HTERT RPE-1 (cell line): Measurements from ENCODE around the gene AHNAK2.
"Not testable (repeated sequence)": the region's sequence is repeated elsewhere in the genome, so short reads cannot be mapped to it uniquely, and the experiment has no call there.

Experiments
- in situ Hi-C: fragments of 300-500 bp; cut with MboI; formaldehyde crosslinking; loops from 4 replicates; pipeline ENCODE4 v1.14.3; 2020; ENCODE audit warnings: low sequenced_read_pairs

AHNAK2 gene

DNA sequence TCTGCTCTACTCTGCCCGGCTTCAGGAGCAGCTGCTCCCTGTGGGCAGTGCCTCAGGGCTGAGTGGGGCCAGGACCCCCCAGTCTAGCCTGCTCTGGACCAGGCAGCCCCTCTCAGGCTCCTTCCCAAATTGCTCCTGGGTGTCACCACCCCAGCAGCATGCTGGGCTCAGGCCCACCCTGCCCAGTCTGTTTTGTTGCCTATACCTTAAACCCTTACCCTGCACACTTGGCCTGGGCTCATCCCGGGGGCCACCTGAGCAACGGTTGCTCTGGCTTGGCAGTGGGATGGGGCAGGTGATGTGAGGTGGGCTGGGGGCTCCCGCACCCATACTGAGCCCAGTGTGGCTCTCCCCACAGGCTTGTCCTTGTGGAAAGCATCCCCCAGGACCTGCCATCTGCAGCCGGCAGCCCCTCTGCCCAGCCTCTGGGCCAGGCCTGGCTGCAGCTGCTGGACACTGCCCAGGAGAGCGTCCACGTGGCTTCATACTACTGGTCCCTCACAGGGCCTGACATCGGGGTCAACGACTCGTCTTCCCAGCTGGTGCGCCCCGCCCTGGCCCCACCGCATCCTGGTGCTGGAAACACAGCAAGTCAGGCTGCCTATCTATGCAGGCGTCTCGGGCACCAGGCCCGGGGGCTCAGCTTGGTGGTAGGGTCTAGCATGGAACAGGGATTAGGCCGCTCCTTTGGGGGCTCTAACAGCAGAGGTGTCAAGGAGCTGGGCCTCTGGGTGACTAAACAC, 49.6 kb downstream of the AHNAK2 start:
- in situ Hi-C loops = no loop called here

DNA sequence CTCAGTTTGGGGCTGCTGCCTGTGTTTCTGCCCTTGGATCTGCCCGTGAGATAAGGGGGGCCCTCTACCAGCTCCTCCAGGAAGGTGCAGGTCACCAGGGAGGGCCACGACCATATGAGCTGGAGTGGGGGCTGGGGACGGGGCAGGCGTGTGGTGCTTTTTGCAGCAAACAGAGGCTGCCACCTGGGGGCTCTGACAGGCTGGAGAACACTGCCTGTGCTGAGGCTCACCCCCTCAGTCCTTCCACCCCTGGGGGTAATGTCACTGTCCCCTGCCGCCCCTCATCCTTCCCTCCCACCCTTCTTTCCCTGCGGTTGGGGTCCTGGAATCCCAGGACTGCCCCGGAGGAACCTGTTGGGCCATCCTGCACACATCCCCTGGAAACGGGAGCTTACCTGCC, 50.3 kb downstream of the AHNAK2 start:
- in situ Hi-C loops = no loop called here

DNA sequence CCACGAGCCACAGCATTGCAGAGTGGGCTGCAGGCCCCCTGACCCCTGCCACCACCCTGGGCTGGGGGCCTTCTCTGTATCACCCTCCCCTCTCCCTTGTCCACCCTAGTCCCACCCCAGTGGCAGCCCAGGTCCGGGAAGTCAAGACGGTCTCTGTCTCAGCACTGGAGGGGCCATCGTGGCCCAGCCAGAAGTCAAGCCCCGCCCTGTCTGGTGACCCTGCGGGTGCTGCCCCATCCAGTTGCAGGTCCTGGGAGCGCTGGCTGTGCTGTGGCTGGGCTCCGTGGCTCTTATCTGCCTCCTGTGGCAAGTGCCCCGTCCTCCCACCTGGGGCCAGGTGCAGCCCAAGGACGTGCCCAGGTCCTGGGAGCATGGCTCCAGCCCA, 50.8 kb downstream of the AHNAK2 start:
- in situ Hi-C loops = no loop called here

DNA sequence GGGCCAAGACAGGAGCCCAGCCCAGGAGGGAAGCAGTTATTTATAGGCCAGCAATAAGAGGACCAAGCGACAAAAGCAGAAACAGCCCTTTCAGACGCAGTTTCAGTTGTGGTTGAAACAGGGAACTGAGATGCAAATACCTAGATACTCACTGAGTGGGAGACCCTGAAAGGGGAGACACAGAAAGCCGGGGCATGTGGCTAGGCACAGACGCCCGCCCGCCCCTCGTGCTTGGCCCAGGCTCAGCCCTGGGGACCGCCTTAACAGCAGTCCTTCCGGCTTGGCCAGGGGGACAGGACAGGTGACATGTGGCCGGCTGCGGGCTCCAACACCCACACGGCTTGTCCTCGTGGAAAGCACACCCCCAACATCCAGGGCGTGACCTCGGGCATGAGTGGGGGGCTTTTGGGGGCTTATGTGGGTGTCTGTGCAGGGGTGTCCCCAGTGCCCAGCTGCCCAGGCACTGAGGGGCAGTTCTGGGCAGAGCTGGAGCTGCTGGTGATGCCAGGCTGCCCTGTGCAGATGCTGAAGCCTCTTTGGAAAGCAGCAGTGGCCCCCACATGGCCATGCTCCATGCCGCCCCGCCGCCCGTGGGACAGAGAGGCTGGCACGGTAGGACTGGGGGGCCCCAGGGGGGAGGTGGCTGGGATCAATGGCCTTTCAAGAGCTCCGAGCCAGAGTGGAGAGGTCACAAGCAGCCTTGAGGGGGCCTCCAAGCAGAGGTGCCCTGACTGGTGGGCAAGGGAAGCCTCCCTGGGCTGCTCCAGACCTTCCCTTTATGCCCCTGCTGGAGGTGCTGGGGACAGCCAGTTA, 51.3 kb downstream of the AHNAK2 start:
- in situ Hi-C loops = no loop called here

DNA sequence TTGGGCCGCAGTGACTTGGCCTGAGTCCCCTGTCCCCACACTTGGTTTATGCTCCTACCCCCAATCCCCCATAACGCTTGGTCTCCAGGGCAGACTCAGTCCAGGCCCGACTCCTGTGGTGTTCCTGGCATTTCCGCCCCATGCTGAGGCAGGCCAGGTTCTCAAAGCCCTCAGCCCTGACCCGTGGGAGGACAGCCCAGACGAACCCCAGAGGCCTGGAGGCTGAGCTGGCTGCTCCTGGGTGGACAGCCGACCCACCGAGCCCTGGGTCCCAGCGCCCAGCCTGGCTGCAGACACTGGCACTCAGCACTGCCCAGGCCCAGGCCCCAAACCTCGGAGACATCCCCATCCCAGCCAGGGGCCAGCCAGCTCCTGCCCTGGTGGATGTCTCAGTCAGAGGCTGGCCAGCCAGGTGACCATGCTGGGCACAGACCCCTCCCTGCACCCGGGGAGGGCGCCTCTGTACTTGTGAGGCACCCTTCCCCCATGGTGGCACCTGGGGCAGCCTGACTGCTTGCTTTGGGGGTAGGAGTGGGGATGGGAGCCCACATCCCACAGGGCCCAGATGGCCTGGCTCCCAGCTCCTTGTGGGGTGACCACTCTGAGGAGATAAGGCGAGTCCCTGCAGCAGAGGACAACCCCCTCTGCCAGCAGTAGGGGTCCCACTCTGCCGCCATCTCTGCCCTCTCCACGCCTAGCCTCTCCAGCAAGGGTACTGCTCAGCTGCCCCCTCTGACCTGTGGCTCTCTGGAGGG, 52.1 kb downstream of the AHNAK2 start:
- in situ Hi-C loops = no loop called here

DNA sequence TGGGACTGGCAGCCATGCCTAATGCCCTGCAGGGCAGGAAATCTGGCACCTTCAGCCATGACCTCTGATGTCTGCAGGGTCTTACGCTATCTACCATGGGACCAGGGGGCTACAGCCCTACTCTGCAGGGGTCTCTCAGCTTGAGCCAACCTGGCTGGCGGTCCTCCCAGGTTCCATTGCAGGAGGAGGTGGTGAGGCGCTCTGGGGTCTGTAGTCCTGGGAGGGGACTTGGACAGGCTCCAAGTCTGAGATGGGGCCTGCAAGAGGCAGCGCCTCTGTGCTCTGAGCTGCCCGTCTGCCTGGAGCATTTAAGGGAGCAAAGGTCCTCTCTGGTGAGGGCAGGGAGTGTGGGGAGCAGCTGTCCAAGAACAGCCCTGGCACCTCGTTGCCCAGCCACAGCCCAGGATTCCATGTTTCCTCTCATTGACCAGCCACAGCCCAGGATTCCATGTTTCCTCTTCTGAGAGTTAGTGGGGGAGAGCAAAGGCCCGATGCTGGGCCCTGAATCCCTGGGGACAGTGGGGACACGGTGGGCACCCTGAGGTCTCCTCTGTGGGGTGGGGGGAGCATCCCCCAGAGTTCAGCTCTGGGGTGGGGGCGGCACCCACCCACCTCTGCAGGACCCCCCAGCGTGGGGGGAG, 52.8 kb downstream of the AHNAK2 start:
- in situ Hi-C loops = no loop called here

DNA sequence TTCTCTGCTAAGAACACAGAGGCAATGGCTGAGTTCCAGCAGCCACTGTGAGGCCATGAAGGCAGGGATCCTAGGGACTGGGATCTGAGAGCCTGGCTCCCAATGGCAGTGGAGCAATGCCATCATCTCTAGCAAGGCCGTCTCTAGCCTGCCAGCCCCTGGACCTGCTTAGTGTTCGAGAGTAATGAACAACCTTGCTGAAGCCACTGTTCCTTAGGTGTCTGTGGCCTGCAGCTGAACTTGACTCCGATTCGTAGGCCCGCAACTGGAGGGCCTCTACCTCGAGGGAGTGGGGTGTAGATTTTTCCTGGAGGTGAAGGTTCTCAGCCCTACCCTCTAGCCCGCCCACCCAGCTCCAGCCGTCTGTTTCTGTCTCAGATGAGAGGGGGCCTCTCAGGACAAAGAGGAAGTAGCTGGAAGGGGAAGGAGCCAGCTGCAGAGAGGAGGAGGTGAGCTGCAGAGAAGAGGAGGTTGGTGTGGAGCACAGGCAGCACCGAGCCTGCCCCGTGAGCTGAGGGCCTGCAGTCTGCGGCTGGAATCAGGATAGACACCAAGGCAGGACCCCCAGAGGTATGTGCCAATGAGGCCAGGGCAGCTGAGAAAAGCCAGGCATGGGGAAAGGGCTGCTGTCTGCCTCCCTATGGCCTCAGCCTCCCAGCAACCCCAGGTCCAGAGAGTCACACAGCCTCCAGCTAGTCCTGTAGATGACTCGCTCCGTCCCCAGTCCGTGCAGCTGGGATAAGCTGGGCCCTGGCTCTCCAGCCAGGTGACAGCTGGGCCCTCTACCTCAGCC, 53.6 kb downstream of the AHNAK2 start, which contains the start of gene PLD4:
Gene PLD4 (plus strand): TSS at position 459 of the 793 bp plus-strand sequence. CDS start 2,262 bp downstream, outside the sequence.
- in situ Hi-C loops = no loop called here

DNA sequence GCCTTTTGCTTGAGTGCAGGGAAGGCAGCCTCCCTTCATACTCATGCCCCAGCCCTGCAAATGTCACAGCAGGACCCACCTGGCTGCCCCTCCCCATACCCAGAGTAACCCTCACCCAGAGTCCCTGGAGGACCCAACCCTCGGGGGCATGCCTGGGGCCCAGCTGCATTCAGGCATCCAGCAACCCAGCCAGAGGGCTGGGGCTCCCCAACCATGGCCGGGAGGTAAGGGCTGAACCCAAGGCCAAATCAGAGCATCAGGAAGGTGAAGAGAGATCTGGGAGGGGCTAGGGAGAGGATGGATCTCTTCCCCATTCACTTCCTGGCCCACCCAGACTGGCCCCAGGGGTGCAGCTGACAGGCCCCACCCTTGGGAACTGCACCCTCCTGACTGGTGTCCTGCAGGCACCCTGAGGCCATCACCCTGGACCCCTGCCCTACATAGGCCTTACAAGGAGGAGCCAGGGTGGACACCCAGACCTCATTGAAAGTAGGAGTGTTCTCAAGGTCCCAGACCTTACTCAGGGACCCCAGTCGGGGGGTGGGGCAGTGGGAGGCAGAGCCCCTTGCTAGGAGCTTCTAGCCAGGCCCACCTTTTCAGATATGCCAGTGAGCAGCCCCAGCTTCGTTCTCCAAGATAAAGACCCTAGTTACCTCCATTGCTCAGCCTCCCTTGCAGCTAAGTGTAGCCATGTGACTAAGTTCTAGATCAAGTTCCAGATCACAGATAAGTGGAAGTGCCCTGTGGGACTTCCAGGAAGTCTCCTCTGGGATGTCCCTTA, 54.3 kb downstream of the AHNAK2 start:
- in situ Hi-C loops = no loop called here

DNA sequence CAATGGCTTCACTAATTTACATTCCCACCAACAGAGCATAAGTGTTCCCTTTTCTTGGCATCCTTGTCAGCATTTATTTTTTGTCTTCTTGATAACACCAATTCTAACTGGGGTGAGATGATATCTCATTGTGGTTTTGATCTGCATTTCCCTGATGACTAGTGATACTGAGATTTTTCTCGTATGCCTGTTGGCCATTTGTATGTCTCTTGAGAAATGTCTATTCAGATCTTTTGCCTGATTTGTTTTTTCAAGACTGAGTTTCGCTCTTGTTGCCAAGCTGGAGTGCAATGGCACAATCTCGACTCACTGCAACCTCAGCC, 58.2 kb downstream of the AHNAK2 start:
- in situ Hi-C loops = no loop called here

DNA sequence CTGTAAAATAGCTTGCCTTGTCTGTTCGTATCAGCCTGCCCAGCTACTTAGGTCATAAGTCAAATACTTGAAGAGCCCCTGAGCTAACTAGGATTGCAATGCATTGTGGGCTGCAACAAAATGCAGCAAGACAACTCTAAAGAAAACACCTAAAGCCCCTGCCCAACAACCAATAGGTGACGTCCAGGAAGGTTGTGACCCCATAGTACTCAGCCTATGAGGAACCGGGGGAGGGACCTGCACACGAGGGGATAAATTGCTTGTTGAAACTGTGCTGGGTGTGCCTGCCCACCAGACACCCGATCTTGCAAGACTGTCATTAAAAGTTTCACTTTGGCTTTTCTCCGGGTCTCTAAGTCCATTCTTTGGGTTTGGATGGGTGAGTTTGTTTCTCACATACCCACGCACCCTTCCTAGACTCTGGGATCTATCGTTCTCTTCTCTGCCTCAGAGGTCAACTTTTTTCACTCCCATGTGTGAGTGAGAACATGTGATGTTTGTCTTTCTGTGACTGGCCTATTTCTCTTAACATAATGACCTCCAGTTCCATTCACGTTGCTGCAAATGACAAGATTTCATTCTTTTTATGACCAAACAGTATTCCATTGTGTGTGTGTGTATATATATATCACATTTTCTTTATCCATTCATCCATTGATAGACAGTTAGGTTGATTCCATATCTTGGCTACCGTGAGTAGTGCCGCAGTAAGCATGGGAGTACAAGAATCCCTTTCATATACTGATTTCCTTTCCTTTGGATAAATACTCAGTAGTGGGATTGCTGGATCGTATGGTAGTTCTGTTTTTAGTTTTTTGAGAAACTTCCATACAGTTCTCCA, 58.8 kb downstream of the AHNAK2 start:
- in situ Hi-C loops = not testable (repeated sequence)

DNA sequence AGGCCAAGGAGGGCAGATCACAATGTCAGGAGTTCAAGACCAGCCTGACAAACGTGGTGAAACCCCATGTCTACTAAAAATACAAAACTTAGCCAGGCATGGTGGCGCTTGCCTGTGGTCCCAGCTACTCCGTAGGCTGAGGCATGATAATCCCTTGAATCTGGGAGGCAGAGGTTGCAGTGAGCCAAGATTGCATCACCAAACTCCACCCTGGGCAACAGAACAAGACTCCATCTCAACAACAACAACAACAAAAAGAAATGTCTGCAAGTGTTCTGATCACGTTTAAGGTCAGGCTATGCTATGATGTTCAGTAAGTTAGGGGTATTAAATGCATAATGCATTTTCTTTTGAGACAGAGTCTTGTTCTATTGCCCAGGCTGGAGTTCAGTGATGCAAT, 60.2 kb downstream of the AHNAK2 start:
- in situ Hi-C loops = no loop called here

DNA sequence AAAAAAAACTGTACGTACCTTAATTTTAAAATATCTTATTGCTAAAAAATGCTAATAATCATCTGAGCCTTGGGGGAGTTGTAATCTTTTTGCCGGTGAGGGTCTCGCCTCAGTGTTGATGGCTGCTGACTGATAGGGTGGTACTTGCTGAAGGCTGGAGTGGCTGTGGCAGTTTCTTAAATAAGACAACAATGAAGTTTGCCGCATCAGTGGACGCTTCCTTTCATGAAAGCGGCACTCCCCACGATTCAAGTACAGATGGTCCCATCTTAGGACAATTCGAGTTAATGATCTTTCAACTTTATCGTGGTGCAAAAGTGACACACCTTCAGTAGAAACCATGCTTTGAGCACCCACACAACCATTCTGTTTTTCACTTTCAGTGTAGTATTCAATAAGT, 61.1 kb downstream of the AHNAK2 start:
- in situ Hi-C loops = no loop called here

DNA sequence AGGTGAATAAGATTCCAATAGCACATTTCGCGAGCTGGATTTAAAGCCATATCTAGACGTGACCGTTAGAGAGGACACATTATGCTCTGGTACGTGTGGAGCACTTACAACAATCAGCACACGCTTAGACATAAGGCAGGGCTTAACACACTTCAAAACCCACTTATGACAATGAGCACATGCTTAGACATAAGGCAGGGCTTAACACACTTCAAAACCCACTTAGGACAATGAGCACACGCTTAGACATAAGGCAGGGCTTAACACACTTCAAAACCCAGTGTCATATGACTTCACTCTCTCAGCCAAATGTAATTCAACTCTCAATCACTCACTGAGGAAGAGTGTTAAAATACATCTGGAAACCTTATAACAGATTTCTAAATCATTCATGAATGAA, 64.7 kb downstream of the AHNAK2 start:
- in situ Hi-C loops = no loop called here

DNA sequence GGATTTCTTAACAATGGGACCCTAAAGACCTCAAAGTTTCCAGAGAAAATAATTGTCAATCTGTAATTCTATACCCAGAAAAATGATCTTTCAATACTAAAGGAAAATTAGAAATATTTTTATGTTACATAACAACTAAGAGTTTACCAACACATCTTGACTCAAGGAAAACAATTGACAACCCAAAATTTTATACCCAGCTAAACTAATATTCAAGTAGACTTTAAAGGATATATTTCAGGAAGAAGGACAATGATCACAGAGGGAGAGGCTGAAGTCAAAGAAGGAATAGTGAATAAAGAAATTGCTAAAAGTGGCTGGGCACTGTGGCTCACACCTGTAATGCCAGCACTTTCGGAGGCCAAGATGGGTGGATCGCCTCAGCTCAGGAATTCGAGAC, 66.1 kb downstream of the AHNAK2 start:
- in situ Hi-C loops = no loop called here

DNA sequence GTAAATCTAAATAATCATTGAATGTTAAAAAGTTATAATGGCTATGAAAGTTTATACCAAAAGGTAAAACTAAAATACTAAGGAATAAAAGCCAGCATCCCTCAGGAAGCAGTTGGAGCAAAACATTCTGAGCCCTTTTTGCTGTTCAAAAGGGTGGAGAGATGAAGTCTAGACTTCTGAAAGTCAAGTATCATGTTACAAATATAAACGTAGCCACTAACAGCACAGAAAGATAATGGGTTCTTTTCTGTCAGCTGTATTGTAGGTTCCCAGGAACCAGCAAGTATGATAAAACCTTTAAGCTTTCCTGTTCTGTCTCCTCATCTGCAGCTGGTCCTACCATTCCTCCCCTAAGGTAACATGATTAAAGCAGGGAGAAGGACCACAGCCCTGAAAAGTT, 69.9 kb downstream of the AHNAK2 start:
- in situ Hi-C loops = no loop called here

DNA sequence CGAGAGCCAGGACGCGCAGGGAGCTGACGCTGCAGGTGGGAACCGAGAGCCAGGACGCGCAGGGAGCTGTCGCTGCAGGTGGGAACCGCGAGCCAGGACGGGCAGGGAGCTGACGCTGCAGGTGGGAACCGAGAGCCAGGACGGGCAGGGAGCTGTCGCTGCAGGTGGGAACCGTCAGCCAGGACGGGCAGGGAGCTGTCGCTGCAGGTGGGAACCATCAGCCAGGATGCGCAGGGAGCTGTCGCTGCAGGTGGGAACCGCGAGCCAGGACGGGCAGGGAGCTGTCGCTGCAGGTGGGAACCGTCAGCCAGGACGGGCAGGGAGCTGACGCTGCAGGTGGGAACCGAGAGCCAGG, 72.6 kb downstream of the AHNAK2 start:
- in situ Hi-C loops = not testable (repeated sequence)

DNA sequence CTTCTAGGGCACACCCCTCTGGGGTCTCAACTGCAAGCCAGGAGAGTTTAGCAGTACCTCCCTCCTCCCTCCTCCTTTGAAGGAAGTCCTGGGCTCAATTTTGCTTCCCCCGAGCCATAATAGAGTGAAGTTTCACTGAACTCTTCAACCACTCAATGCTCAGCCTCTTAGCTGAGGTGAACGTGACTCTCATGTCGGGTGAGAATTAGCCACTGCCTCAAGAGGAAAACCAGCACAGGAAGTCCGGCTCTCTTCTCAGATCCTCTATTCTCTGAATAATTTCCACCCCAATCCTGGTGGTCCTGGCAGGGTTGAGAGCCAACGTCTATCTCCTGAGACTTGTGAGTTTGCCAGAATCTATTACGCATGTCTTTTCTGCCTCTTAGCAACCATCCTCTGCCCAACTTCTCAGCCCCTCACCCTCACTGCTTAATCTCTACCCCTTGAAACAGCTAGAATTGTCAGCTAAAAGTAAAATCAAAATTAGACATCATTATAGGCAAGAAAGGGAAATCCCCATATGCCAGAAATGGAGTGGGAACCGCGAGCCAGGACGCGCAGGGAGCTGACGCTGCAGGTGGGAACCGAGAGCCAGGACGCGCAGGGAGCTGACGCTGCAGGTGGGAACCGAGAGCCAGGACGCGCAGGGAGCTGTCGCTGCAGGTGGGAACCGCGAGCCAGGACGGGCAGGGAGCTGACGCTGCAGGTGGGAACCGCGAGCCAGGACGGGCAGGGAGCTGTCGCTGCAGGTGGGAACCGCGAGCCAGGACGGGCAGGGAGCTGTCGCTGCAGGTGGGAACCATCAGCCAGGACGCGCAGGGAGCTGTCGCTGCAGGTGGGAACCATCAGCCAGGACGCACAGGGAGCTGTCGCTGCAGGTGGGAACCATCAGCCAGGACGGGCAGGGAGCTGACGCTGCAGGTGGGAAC, 73.3 kb downstream of the AHNAK2 start:
- in situ Hi-C loops = not testable (repeated sequence)

DNA sequence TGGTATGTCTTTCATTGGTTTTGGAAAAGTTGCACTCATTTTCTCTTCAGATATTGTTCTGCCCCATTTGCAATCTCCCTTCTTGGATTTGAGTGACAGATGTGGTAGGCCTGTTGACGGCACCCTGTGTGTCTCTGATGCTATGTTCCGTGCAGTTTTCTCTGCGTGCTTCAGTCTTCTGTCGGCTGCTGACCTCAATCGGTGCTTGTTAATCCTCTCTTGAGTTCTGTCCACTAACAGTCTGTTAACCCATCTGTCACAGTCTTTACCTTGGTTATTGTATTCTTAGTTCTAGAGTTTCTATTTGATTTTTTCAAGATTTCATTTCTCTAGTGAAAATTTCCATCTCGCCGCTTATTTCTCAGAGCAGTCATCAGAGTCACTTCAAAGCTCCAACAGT, 74.2 kb downstream of the AHNAK2 start:
- in situ Hi-C loops = no loop called here
